Measurements from ENCODE around the gene SEMA6D. TPM values are rescaled to one million over a fixed set of nuclear protein-coding genes. Genes with fewer than 3 reads are reported as not detected.

SEMA6D gene
- total and polyA plus RNA-seq, 2 experiments from 2014 or later: 77.6 to 90.6 TPM

GRCh38 chr15:47781527-47781926, 64.2 kb downstream of the SEMA6D start:
- Histone ChIP-seq H3K27me3 (no peaks in the 10 kb centered on the region), H3K27ac (no peak overlapping the region), H3K36me3 (no peaks in the 10 kb centered on the region), H3K4me3 (no peak overlapping the region), H3K4me1 (ENCODE audit: low read depth) (peaks cover 3% of the 10 kb centered on the region), H3K9me3 (ENCODE audit: low read depth) (no peaks in the 10 kb centered on the region)
- DNase-seq (ENCODE audit: low read depth in 1 of 2, low spot score in 1 of 2): no peak
- no peak for TF ChIP-seq CTCF (IDR thresholded peaks at IDR 0.05; ENCODE audit: low read depth, low read length)

GRCh38 chr15:47784820-47785219, 67.5 kb downstream of the SEMA6D start:
- H3K27me3 ChIP-seq: no peaks in the 10 kb centered on the region
- no peaks in the 10 kb centered on the region for H3K36me3 ChIP-seq
- no peak for DNase-seq (ENCODE audit: low read depth in 1 of 2, low spot score in 1 of 2)

GRCh38 chr15:47786371-47786770, 69.1 kb downstream of the SEMA6D start:
- TF ChIP-seq CTCF (IDR thresholded peaks at IDR 0.05; ENCODE audit: low read depth, low read length): no peak
- Histone ChIP-seq H3K4me1 (ENCODE audit: low read depth) (peaks cover 17% of the 10 kb centered on the region), H3K4me3 (no peak overlapping the region)

More at GRCh38 chr15:47784820-47785219, 67.5 kb downstream of the SEMA6D start:
- Histone ChIP-seq H3K9me3 (ENCODE audit: low read depth) (no peaks in the 10 kb centered on the region), H3K4me3 (no peak overlapping the region), H3K4me1 (ENCODE audit: low read depth) (peaks cover 20% of the 10 kb centered on the region), H3K27ac (no peak overlapping the region)
- TF ChIP-seq CTCF (IDR thresholded peaks at IDR 0.05; ENCODE audit: low read depth, low read length): no peak

GRCh38 chr15:47787875-47788274, 70.6 kb downstream of the SEMA6D start:
- DNase-seq (ENCODE audit: low read depth in 1 of 2, low spot score in 1 of 2): peak in 1 of 2 donors; percentile 73
- H3K27me3 ChIP-seq: no peaks in the 10 kb centered on the region
- H3K9me3 ChIP-seq (ENCODE audit: low read depth): no peaks in the 10 kb centered on the region
- no peak overlapping the region for H3K4me3 ChIP-seq
- H3K36me3 ChIP-seq: no peaks in the 10 kb centered on the region
- H3K4me1 ChIP-seq (ENCODE audit: low read depth): peaks cover 24% of the 10 kb centered on the region
- H3K27ac ChIP-seq: no peak overlapping the region
- no peak for TF ChIP-seq CTCF (IDR thresholded peaks at IDR 0.05; ENCODE audit: low read depth, low read length)

More at GRCh38 chr15:47786371-47786770, 69.1 kb downstream of the SEMA6D start:
- H3K36me3 ChIP-seq: no peaks in the 10 kb centered on the region
- no peak for DNase-seq (ENCODE audit: low read depth in 1 of 2, low spot score in 1 of 2)
- H3K27me3 ChIP-seq: no peaks in the 10 kb centered on the region
- H3K27ac ChIP-seq: no peak overlapping the region
- H3K9me3 ChIP-seq (ENCODE audit: low read depth): no peaks in the 10 kb centered on the region

GRCh38 chr15:47788685-47789084, 71.4 kb downstream of the SEMA6D start:
- Histone ChIP-seq H3K27ac (no peak overlapping the region), H3K4me1 (ENCODE audit: low read depth) (peaks cover 24% of the 10 kb centered on the region), H3K27me3 (no peaks in the 10 kb centered on the region), H3K36me3 (no peaks in the 10 kb centered on the region), H3K9me3 (ENCODE audit: low read depth) (no peaks in the 10 kb centered on the region), H3K4me3 (no peak overlapping the region)
- no peak for TF ChIP-seq CTCF (IDR thresholded peaks at IDR 0.05; ENCODE audit: low read depth, low read length)
- DNase-seq (ENCODE audit: low read depth in 1 of 2, low spot score in 1 of 2): no peak

GRCh38 chr15:47791161-47791560, 73.9 kb downstream of the SEMA6D start:
- no peaks in the 10 kb centered on the region for H3K9me3 ChIP-seq (ENCODE audit: low read depth)
- no peaks in the 10 kb centered on the region for H3K27me3 ChIP-seq
- no peak overlapping the region for H3K27ac ChIP-seq
- peaks cover 41% of the 10 kb centered on the region for H3K4me1 ChIP-seq (ENCODE audit: low read depth)
- H3K4me3 ChIP-seq: no peak overlapping the region
- DNase-seq (ENCODE audit: low read depth in 1 of 2, low spot score in 1 of 2): no peak
- TF ChIP-seq CTCF (IDR thresholded peaks at IDR 0.05; ENCODE audit: low read depth, low read length): no peak
- H3K36me3 ChIP-seq: no peaks in the 10 kb centered on the region

Measured in cardiac muscle cell (in vitro differentiated cells and primary cell).